ENCODE results near the gene ACSBG1.

DNA sequence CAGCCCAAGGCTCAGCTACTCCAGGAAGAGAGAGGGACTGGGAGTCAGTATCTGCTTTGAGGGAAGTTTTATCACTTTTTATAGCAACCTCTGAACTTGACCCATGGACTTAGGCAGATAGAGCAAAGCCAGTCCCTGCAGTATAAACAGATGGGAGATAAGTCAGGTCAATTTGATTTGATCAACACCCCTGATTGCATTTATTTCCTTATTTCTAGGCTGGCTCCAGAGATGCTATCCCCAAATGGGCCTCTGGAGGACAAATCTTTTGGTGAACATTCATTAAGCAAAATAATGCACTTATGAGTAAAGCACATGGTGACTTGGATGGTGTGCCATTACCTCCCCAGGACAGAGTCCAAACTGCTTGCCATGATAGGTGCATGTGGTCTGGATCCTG, 94.1 kb downstream of the ACSBG1 start:
- TF ChIP-seq POLR2A (IDR thresholded peaks at IDR 0.05; ENCODE audit: low read depth, low read length) = no peak
- TF ChIP-seq TAF1 (IDR thresholded peaks at IDR 0.05; ENCODE audit: borderline replicate concordance, low read depth, low read length) = no peak
- TF ChIP-seq POLR2AphosphoS5 (IDR thresholded peaks at IDR 0.05; ENCODE audit: low read depth, low read length) = no peak

Data from GM12892 (cell line).